ENCODE data around the gene ALKBH7.
"Not testable (repeated sequence)": the region's sequence is repeated elsewhere in the genome, so short reads cannot be mapped to it uniquely, and the experiment has no call there.

The ALKBH7 gene

GRCh38 chr19:6379744-6380143 is 7.2 kb downstream of the ALKBH7 start:
- H3K4me1 Mint-ChIP-seq: peaks cover 2% of the 10 kb centered on the region
- H3K27me3 Mint-ChIP-seq: no peaks in the 10 kb centered on the region
- peak overlapping the region in 1 of 2 donors; percentile 38 for H3K27ac Mint-ChIP-seq
- no peak overlapping the region for H3K4me3 Mint-ChIP-seq
- DNase-seq (no peak), ATAC-seq (no peak)
- no peaks in the 10 kb centered on the region for H3K9me3 Mint-ChIP-seq

GRCh38 chr19:6381030-6381750 is 8.6 kb downstream of the ALKBH7 start:
- peak overlapping the region in 1 of 2 donors; percentile 71 for H3K27ac Mint-ChIP-seq
- no peaks in the 10 kb centered on the region for H3K27me3 Mint-ChIP-seq
- DNase-seq (no peak), ATAC-seq (peak; percentile 23)
- no peaks in the 10 kb centered on the region for H3K4me1 Mint-ChIP-seq
- no peak overlapping the region for H3K4me3 Mint-ChIP-seq
- no peaks in the 10 kb centered on the region for H3K9me3 Mint-ChIP-seq

GRCh38 chr19:6383188-6383587 is 10.6 kb downstream of the ALKBH7 start:
- no peak for DNase-seq
- Mint-ChIP-seq H3K4me3 (no peak overlapping the region), H3K9me3 (no peaks in the 10 kb centered on the region), H3K27ac (peak overlapping the region; percentile 50 to 91), H3K27me3 (no peaks in the 10 kb centered on the region), H3K4me1 (peaks cover 6% of the 10 kb centered on the region)
- no peak for ATAC-seq

- H3K27ac Mint-ChIP-seq: no peak overlapping the region
- H3K9me3 Mint-ChIP-seq: no peaks in the 10 kb centered on the region
- DNase-seq (no peak), ATAC-seq (no peak)
- peaks cover 6% of the 10 kb centered on the region for H3K4me1 Mint-ChIP-seq
- no peaks in the 10 kb centered on the region for H3K27me3 Mint-ChIP-seq
- H3K4me3 Mint-ChIP-seq: no peak overlapping the region
Observed at GRCh38 chr19:6384381-6384780, 11.8 kb downstream of the ALKBH7 start.

- H3K4me1 Mint-ChIP-seq: peaks cover 23% of the 10 kb centered on the region
- no peaks in the 10 kb centered on the region for H3K9me3 Mint-ChIP-seq
- DNase-seq: no peak
- H3K27me3 Mint-ChIP-seq: no peaks in the 10 kb centered on the region
- no peak overlapping the region for H3K27ac Mint-ChIP-seq
- no peak overlapping the region for H3K4me3 Mint-ChIP-seq
- ATAC-seq: no peak
Observed at GRCh38 chr19:6387372-6387771, 14.8 kb downstream of the ALKBH7 start.

GRCh38 chr19:6392221-6393073 is 19.9 kb downstream of the ALKBH7 start:
- ATAC-seq (peak; percentile 14), DNase-seq (no peak)
- Mint-ChIP-seq H3K27ac (peak overlapping the region; percentile 95 to 97), H3K4me1 (peaks cover 34% of the 10 kb centered on the region), H3K27me3 (no peaks in the 10 kb centered on the region), H3K9me3 (no peaks in the 10 kb centered on the region), H3K4me3 (peak overlapping the region; percentile 93 to 94)

GRCh38 chr19:6393074-6393982 is 20.7 kb downstream of the ALKBH7 start, which contains the start of gene GTF2F1:
Gene GTF2F1, minus strand, starts transcription at chr19:6393164. Its CDS starts 169 bp downstream, at chr19:6392995.
- H3K27me3 Mint-ChIP-seq: no peaks in the 10 kb centered on the region
- peaks cover 34% of the 10 kb centered on the region for H3K4me1 Mint-ChIP-seq
- no peaks in the 10 kb centered on the region for H3K9me3 Mint-ChIP-seq
- ATAC-seq: peak; percentile 93
- peak; percentile 96 to 97 for DNase-seq
- H3K27ac Mint-ChIP-seq: peak within 1 kb of the TSS; percentile 95 to 97
- H3K4me3 Mint-ChIP-seq: peak within 1 kb of the TSS; percentile 93 to 94

- DNase-seq (no peak), ATAC-seq (no peak)
- no peaks in the 10 kb centered on the region for H3K27me3 Mint-ChIP-seq
Observed at GRCh38 chr19:6393983-6394412, 21.4 kb downstream of the ALKBH7 start.

GRCh38 chr19:6394831-6395230 is 22.2 kb downstream of the ALKBH7 start:
- Mint-ChIP-seq H3K27ac (peak overlapping the region in 1 of 2 donors; percentile 55), H3K4me1 (peaks cover 34% of the 10 kb centered on the region), H3K4me3 (peak overlapping the region in 1 of 2 donors; percentile 43), H3K9me3 (no peaks in the 10 kb centered on the region), H3K27me3 (no peaks in the 10 kb centered on the region)
- no peak for ATAC-seq
- DNase-seq: no peak

More at GRCh38 chr19:6393983-6394412, 21.4 kb downstream of the ALKBH7 start:
- Mint-ChIP-seq H3K4me3 (peak overlapping the region; percentile 93 to 94), H3K9me3 (no peaks in the 10 kb centered on the region), H3K27ac (peak overlapping the region; percentile 95 to 97), H3K4me1 (peaks cover 34% of the 10 kb centered on the region)

GRCh38 chr19:6396305-6396704 is 23.7 kb downstream of the ALKBH7 start:
- no peaks in the 10 kb centered on the region for H3K9me3 Mint-ChIP-seq
- DNase-seq: no peak
- H3K4me1 Mint-ChIP-seq: peaks cover 27% of the 10 kb centered on the region
- no peak overlapping the region for H3K27ac Mint-ChIP-seq
- no peak for ATAC-seq
- H3K27me3 Mint-ChIP-seq: no peaks in the 10 kb centered on the region
- H3K4me3 Mint-ChIP-seq: no peak overlapping the region

GRCh38 chr19:6400062-6400944 is 27.7 kb downstream of the ALKBH7 start:
- H3K4me3 Mint-ChIP-seq, H3K27ac Mint-ChIP-seq, H3K27me3 Mint-ChIP-seq, H3K9me3 Mint-ChIP-seq, H3K4me1 Mint-ChIP-seq, DNase-seq, ATAC-seq: not testable (repeated sequence)

GRCh38 chr19:6402058-6402457 is 29.5 kb downstream of the ALKBH7 start:
- peak overlapping the region in 1 of 2 donors; percentile 69 for H3K27ac Mint-ChIP-seq
- no peak overlapping the region for H3K4me3 Mint-ChIP-seq
- H3K9me3 Mint-ChIP-seq: no peaks in the 10 kb centered on the region
- H3K4me1 Mint-ChIP-seq: no peaks in the 10 kb centered on the region
- no peaks in the 10 kb centered on the region for H3K27me3 Mint-ChIP-seq
- no peak for DNase-seq
- no peak for ATAC-seq

- Mint-ChIP-seq H3K9me3 (no peaks in the 10 kb centered on the region), H3K27ac (no peak overlapping the region), H3K27me3 (no peaks in the 10 kb centered on the region), H3K4me3 (no peak overlapping the region), H3K4me1 (no peaks in the 10 kb centered on the region)
- ATAC-seq (no peak), DNase-seq (no peak)
Observed at GRCh38 chr19:6402837-6403608, 30.4 kb downstream of the ALKBH7 start.

GRCh38 chr19:6406401-6406800 is 33.8 kb downstream of the ALKBH7 start:
- Mint-ChIP-seq H3K27me3 (no peaks in the 10 kb centered on the region), H3K4me1 (no peaks in the 10 kb centered on the region), H3K9me3 (no peaks in the 10 kb centered on the region), H3K27ac (no peak overlapping the region), H3K4me3 (no peak overlapping the region)
- DNase-seq (no peak), ATAC-seq (no peak)
